Endothelial cell of umbilical vein (primary cell): Measurements from ENCODE around the gene ISOC1. TPM values are rescaled to one million over a fixed set of nuclear protein-coding genes. Genes with fewer than 3 reads are reported as not detected.
A peak's percentile ranks its signal among the peaks of the same experiment; 100 is the strongest.

Experiments used
- BruUV-seq: library from RNA; stranded (reverse); fragments of 400-500 nt; replicated peaks from 2 replicates; lab custom pipeline; 2021; lab: Mats Ljungman, UMichigan
- CTCF ChIA-PET: fragments of 300-600, 350-600 bp; sonication (Branson Sonifier 250); formaldehyde crosslinking; loops from one replicate; lab custom pipeline; 2021; ENCODE audit warnings: antibody characterized with exemption, inconsistent platforms; lab: Charles Lee
- POLR2A ChIA-PET: fragments of 300-600, 350-600 bp; sonication (Branson Sonifier 250); formaldehyde crosslinking; loops from one replicate; lab custom pipeline; 2021; ENCODE audit warnings: antibody characterized with exemption, inconsistent platforms; lab: Charles Lee
- DNase-seq: peaks from one replicate; pipeline ENCODE4 v3.0.0-alpha.2; 2011; ENCODE audit warnings: low read depth, low spot score
- FAIRE-seq: peaks from 2 replicates; lab custom pipeline; 2011; peaks lifted over from hg19 to GRCh38; lab: Jason Lieb, UNC
- H2AFZ ChIP-seq: 2 replicates; pipeline ENCODE4 v1.6.0; 2012; ENCODE audit warnings: low read depth, low read length, control low read depth, inconsistent platforms
- H3K27ac ChIP-seq: 2 replicates; pipeline ENCODE4 v1.5.1; 2011; ENCODE audit warnings: low read depth, mild to moderate bottlenecking, control low read depth, low read length, moderate library complexity; ENCODE audit not compliant: insufficient read depth
- H3K27me3 ChIP-seq, 2 experiments: 2 replicates each; pipeline versions ENCODE4 v1.6.0 to v1.6.1; 2011; ENCODE audit warnings: low read length in 2 of 2, mixed read lengths in 1 of 2; ENCODE audit not compliant: control insufficient read depth in 2 of 2, insufficient read depth in 2 of 2
- H3K36me3 ChIP-seq, 2 experiments: 2 replicates in 1 of 2; 3 replicates in 1 of 2; pipeline ENCODE4 v1.5.1; 2011; ENCODE audit warnings: low read length in 2 of 2, mild to moderate bottlenecking in 1 of 2, moderate library complexity in 1 of 2; ENCODE audit not compliant: control insufficient read depth in 2 of 2, insufficient read depth in 2 of 2; ENCODE audit errors: extremely low read depth in 1 of 2
- H3K4me1 ChIP-seq: 3 replicates; pipeline ENCODE4 v1.5.1; 2011; ENCODE audit warnings: mild to moderate bottlenecking, low read length; ENCODE audit not compliant: control insufficient read depth, insufficient read depth; ENCODE audit errors: extremely low read depth
- H3K4me2 ChIP-seq: 2 replicates; pipeline ENCODE4 v1.6.1; 2011; ENCODE audit warnings: low read length, control low read depth, mixed read lengths; ENCODE audit not compliant: insufficient read depth
- H3K4me3 ChIP-seq, 3 experiments: fragments of 200-600 bp in 1 of 3; sonication (generic), shearing (Covaris generic) in 1 of 3; replicated peaks in 1 of 3; 2 replicates each; pipeline ENCODE4 v1.5.1; 2011 to 2016; ENCODE audit warnings: control low read depth in 3 of 3, low read length in 3 of 3, mild to moderate bottlenecking in 2 of 3, inconsistent platforms in 1 of 3, low read depth in 1 of 3, moderate library complexity in 1 of 3; ENCODE audit not compliant: insufficient read depth in 1 of 3
- H3K79me2 ChIP-seq: 2 replicates; pipeline ENCODE4 v1.6.0; 2012; ENCODE audit warnings: low read length, inconsistent platforms; ENCODE audit not compliant: control insufficient read depth, insufficient read depth
- H3K9ac ChIP-seq: replicated peaks from 2 replicates; pipeline ENCODE3; 2011; ENCODE audit warnings: low read length, control low read depth; ENCODE audit not compliant: insufficient read depth; ENCODE audit errors: extremely low read depth
- H3K9me1 ChIP-seq: replicated peaks from 3 replicates; pipeline ENCODE4 v1.6.0; 2011; ENCODE audit warnings: mild to moderate bottlenecking, low read length; ENCODE audit not compliant: control insufficient read depth, insufficient read depth; ENCODE audit errors: extremely low read depth
- H3K9me3 ChIP-seq: replicated peaks from 2 replicates; pipeline ENCODE4 v1.5.1; 2012; ENCODE audit warnings: low read length, inconsistent platforms; ENCODE audit not compliant: control insufficient read depth, insufficient read depth
- H4K20me1 ChIP-seq: replicated peaks from 2 replicates; pipeline ENCODE3; 2011; ENCODE audit warnings: mild to moderate bottlenecking, low read length; ENCODE audit not compliant: control insufficient read depth, insufficient read depth; ENCODE audit errors: extremely low read depth
- EZH2 ChIP-seq: IDR thresholded peaks from 2 replicates; pipeline ENCODE4 v1.6.1; 2012; ENCODE audit warnings: borderline replicate concordance, low read depth, mild to moderate bottlenecking, moderate library complexity, low read length, inconsistent platforms; ENCODE audit not compliant: severe bottlenecking
- FOS ChIP-seq: IDR thresholded peaks from 2 replicates; pipeline ENCODE4 v1.6.1; 2011; ENCODE audit warnings: mild to moderate bottlenecking, low read length, moderate library complexity, borderline replicate concordance; ENCODE audit not compliant: insufficient read depth
- GATA2 ChIP-seq: IDR thresholded peaks from 2 replicates; pipeline ENCODE4 v1.7.0; 2011; ENCODE audit warnings: low read depth, mild to moderate bottlenecking, moderate library complexity, mixed read lengths, low read length; ENCODE audit not compliant: insufficient read length, insufficient read depth
- JUN ChIP-seq: IDR thresholded peaks from 2 replicates; pipeline ENCODE4 v1.6.1; 2011; ENCODE audit warnings: borderline replicate concordance, low read depth; ENCODE audit not compliant: insufficient read length, insufficient read depth
- MYC ChIP-seq: IDR thresholded peaks from one replicate; pipeline ENCODE4 v1.6.1; 2011; ENCODE audit warnings: mild to moderate bottlenecking, low read depth, low read length
- POLR2A ChIP-seq: IDR thresholded peaks from 2 replicates; pipeline ENCODE4 v1.6.1; 2012; ENCODE audit warnings: low read depth, mild to moderate bottlenecking, control low read depth, low read length
- POLR2AphosphoS5 ChIP-seq: IDR thresholded peaks from 2 replicates; pipeline ENCODE4 v1.6.1; 2012; ENCODE audit warnings: low read depth, mild to moderate bottlenecking, control low read depth, low read length, moderate library complexity; ENCODE audit not compliant: insufficient read depth
- dilution Hi-C: fragments of 300-500 bp; cut with MboI; formaldehyde crosslinking; loops from one replicate; pipeline ENCODE4 v1.15.0; 2019; ENCODE audit warnings: low sequenced_read_pairs; ENCODE audit not compliant: extremely low pct_ligation_motif_present
- intact Hi-C: fragments of 100-400 bp; cut with micrococcal nuclease; formaldehyde crosslinking; loops from one replicate; pipeline ENCODE4 v1.10.0; 2022
- polyA plus RNA-seq, 4 experiments: library from polyadenylated mRNA; depleted of rRNA in 3 of 4; stranded (reverse) in 3 of 4; unstranded in 1 of 4; fragments of >200 nt; gene quantifications; 2 replicates each; pipeline versions ENCODE4 v1.2.1 to v1.2.3, GENCODE V29; 2011 to 2012; ENCODE audit warnings: missing spikeins in 1 of 4
- total RNA-seq: library from RNA; stranded (reverse); gene quantifications from 2 replicates; pipeline ENCODE4 v1.2.3, GENCODE V29; 2021
- TF ChIP-seq, protein P1 (sequence below), 2 donors: IDR thresholded peaks; 1 replicate in 1 of 2; 2 replicates in 1 of 2; pipeline ENCODE4 v1.5.1; 2011; ENCODE audit warnings: low read length in 2 of 2, mild to moderate bottlenecking in 2 of 2, moderate library complexity in 2 of 2, control low read depth in 1 of 2, inconsistent platforms in 1 of 2, low read depth in 1 of 2; ENCODE audit not compliant: insufficient read depth in 1 of 2; ENCODE audit errors: extremely low read depth in 1 of 2
- TF ChIP-seq, protein P2 (sequence below): IDR thresholded peaks from 2 replicates; pipeline ENCODE4 v1.6.1; 2011; ENCODE audit not compliant: insufficient read depth, insufficient read length

Gene ISOC1
- total and polyA plus RNA-seq, 2 donors (not counting 3 experiments of a cell fraction or from before 2014, with no cell fraction given): 21.4 to 21.6 TPM

DNA sequence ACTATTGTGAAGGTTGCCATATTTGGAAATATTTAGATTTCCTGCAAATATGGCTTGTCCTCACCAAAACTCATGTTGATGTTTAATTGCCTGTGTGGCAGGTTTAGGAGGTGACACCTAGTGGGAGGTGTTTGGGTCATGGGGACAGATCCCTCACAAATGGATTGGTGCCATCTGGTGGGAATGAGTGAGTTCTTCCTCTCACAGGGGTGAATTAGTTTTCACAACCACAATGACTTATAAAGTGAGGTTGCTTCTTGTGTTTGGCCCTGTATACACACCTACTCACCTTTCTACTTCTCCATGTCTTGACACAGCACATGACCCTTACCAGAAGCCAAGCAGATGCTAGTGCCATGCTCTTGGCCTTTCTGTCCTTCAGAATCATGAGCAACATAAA is 41.1 kb downstream of the ISOC1 start:
- Histone ChIP-seq H3K36me3 (no peaks in the 10 kb centered on the region), H3K4me1 (no peaks in the 10 kb centered on the region), H4K20me1 (no peaks in the 10 kb centered on the region), H3K27ac (no peak overlapping the region), H3K79me2 (no peaks in the 10 kb centered on the region), H3K27me3 (no peaks in the 10 kb centered on the region), H3K4me2 (no peak overlapping the region), H3K9me3 (no peaks in the 10 kb centered on the region), H3K9ac (no peak overlapping the region), H2AFZ (no peak overlapping the region), H3K4me3 (no peak overlapping the region), H3K9me1 (no peaks in the 10 kb centered on the region)
- ChIA-PET CTCF (interaction anchor here (1.5 to 2.3 kb wide), 2 partner anchors 12 to 230 kb away, joined by 6 to 19 read pairs; no protein-coding TSS in a partner anchor), POLR2A (no interaction called here)
- FAIRE-seq (no peak), DNase-seq (no peak)
- dilution Hi-C loops (no loop called here), intact Hi-C loops (loop anchor here (2.0 kb wide), 1 partner anchor 231 kb away; no protein-coding TSS in a partner anchor)
- no TSS peak for BruUV-seq
- TF ChIP-seq, protein P1, sequence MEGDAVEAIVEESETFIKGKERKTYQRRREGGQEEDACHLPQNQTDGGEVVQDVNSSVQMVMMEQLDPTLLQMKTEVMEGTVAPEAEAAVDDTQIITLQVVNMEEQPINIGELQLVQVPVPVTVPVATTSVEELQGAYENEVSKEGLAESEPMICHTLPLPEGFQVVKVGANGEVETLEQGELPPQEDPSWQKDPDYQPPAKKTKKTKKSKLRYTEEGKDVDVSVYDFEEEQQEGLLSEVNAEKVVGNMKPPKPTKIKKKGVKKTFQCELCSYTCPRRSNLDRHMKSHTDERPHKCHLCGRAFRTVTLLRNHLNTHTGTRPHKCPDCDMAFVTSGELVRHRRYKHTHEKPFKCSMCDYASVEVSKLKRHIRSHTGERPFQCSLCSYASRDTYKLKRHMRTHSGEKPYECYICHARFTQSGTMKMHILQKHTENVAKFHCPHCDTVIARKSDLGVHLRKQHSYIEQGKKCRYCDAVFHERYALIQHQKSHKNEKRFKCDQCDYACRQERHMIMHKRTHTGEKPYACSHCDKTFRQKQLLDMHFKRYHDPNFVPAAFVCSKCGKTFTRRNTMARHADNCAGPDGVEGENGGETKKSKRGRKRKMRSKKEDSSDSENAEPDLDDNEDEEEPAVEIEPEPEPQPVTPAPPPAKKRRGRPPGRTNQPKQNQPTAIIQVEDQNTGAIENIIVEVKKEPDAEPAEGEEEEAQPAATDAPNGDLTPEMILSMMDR (IDR thresholded peaks at IDR 0.05; ENCODE audit: extremely low read depth in 1 of 2, insufficient read depth in 1 of 2, low read depth in 1 of 2, low read length in 2 of 2): peak in 1 of 2 donors; percentile 9
- TF ChIP-seq GATA2: no peak

DNA sequence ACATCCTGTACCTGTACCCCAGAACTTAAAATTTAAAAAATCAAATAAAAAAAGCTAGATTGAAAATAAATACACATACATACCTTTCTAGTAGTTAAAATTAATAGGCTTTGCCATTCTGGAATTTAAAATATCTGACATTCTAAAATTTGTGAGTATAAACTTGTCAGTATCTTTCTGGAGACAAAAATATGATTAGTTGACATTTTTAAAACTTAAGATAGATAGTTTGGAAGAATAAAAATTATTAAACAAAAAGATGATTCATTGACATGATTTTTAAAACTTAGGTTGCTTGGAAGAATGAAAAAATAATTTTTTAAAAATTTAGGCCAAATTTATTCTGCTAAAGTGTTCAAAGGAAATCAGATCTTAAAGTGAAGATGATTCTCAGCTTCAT is 43.1 kb downstream of the ISOC1 start:
- no peaks in the 10 kb centered on the region for H3K9me3 ChIP-seq
- no peaks in the 10 kb centered on the region for H3K79me2 ChIP-seq
- no peaks in the 10 kb centered on the region for H4K20me1 ChIP-seq
- H3K9me1 ChIP-seq: no peaks in the 10 kb centered on the region
- no peak for TF ChIP-seq EZH2
- no peak for TF ChIP-seq GATA2
- no peak for TF ChIP-seq FOS
- no peak for TF ChIP-seq MYC
- TF ChIP-seq JUN: no peak
- TF ChIP-seq, protein P1 (IDR thresholded peaks at IDR 0.05; ENCODE audit: extremely low read depth in 1 of 2, insufficient read depth in 1 of 2, low read depth in 1 of 2, low read length in 2 of 2): no peak
- TF ChIP-seq POLR2AphosphoS5: no peak
- TF ChIP-seq POLR2A: no peak
- TF ChIP-seq, protein P2, sequence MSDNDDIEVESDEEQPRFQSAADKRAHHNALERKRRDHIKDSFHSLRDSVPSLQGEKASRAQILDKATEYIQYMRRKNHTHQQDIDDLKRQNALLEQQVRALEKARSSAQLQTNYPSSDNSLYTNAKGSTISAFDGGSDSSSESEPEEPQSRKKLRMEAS: no peak
- intact Hi-C loops (no loop called here), dilution Hi-C loops (no loop called here)
- no peak overlapping the region for H3K9ac ChIP-seq
- no peak overlapping the region for H3K4me2 ChIP-seq
- no peaks in the 10 kb centered on the region for H3K36me3 ChIP-seq
- H2AFZ ChIP-seq: no peak overlapping the region
- POLR2A ChIA-PET: no interaction called here
- H3K4me3 ChIP-seq: no peak overlapping the region
- BruUV-seq: no TSS peak
- DNase-seq: no peak
- CTCF ChIA-PET: interaction anchor here (1.2 kb wide), 1 partner anchor 231 kb away, joined by 6 read pairs; no protein-coding TSS in a partner anchor
- FAIRE-seq: no peak
- peaks cover 0 to 2% of the 10 kb centered on the region in 2 experiments for H3K27me3 ChIP-seq
- no peaks in the 10 kb centered on the region for H3K4me1 ChIP-seq
- no peak overlapping the region for H3K27ac ChIP-seq
